ENCODE results near the gene PHLDB2.

PHLDB2 gene

DNA sequence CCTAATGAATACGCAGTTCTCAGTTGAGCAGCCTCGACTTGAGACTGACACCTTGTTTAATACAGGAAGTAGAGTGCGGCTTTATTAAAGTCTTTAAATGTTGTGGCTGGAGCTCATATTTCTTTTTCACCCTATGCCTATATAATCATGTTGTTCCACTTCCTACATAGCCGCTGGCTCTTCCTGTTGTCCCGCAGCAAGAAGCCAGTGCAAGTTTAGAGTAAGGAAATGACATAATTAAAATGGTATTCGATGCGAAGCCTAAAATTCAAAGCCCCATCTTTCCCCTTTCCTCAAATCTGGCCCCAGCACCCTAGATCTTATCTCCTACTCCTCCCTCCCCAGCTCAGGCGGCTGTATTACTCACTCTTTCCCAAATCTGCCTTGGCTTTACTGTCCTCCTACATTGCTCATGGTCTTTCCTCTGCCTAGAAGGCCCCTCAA, 7.5 kb upstream of the PHLDB2 start:
- DNase-seq (ENCODE audit: low read depth, low spot score) = no peak

- DNase-seq (ENCODE audit: low read depth, low spot score) = no peak
Observed at GRCh38 chr3:111852540-111852939, 6.5 kb upstream of the PHLDB2 start.

GRCh38 chr3:111853068-111853467, 6.0 kb upstream of the PHLDB2 start:
- DNase-seq (ENCODE audit: low read depth, low spot score) = no peak

DNA sequence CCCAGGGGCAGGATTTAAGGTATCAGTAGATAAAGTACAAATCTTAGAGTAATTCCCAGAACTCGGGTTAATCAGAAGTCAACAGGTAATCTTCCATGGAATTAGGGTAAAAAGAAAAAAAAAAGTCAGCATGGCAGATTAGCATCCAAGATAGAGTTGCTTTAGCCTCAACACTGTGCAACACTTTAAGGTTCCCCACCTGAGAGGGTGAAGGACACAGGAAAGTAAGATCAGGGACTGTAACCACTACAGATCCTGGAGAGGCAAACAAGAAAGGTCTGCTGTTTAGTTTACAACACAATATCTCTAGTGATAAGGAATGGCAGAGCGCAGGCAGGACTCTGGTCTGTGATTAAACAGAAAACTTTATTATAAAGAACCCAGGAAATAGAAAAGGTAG, 4.1 kb upstream of the PHLDB2 start:
- DNase-seq (ENCODE audit: low read depth, low spot score) = no peak

GRCh38 chr3:111856501-111856900, 2.6 kb upstream of the PHLDB2 start:
- no peak for DNase-seq (ENCODE audit: low read depth, low spot score)

- no peak for DNase-seq (ENCODE audit: low read depth, low spot score)
Observed at GRCh38 chr3:111857474-111857873, 1.6 kb upstream of the PHLDB2 start.

DNA sequence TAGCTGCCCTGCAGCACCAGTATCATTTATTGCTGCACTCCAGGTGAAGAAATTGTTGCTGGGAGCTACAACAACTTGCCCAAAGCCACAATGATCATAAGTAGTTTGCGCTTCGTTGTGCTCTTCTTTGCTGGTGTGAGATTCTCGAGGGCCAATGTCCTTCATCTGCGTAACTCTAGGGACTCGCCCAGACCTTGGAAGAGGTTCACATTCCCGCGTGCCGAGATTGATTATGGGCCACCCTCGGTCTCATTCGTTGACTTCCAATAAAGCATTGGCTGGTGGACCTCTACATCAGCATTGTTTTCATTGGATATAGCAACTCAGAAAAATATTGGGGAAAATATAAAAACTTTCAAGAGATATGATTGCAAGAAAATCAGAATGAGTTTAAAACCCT, 423 bp upstream of the PHLDB2 start:
- DNase-seq (ENCODE audit: low read depth, low spot score) = no peak

DNA sequence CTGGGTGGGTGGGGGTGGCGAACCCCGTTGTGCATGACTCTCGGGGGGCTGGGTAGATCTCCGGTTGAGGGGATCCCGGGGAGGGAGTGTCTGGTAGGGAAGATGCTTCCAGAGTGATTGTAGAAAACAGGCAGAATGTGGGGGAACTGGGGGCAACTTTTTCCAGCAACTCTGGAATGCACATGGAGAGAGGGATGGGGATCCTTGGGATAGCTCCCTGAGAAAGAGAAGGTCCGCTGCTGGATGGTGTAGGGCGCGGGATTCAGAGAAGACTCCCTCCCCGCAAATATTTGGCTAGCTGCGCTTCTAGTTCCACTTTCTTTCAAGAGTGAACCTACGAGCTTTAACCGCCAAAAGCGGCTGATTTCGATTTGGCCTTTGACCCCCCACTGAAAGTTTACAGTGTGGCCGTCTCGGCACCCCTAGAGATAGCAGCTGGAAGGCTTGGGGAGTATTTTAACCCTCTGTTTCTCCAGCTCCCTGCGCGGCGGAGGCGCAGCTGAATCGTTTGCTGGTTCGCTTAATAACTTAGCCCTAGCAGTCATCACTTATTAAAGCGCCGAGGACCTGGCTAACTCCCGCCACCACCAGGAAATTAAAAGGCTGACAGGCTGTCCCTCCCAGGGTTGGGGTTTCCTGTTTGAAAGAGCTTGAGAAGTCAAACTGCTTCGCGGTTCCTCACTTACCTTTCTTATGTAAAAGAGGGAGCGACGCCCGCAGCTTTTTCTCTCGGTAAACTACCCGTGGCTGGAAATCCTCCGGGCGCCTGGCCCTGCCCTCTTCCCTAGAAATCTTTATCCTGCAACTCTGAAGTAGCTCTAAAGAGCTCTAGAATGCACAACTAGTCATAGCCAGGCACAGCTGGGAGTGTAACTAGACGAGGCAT, 1.2 kb downstream of the PHLDB2 start:
- peak; percentile 77 for DNase-seq (ENCODE audit: low read depth, low spot score)

DNA sequence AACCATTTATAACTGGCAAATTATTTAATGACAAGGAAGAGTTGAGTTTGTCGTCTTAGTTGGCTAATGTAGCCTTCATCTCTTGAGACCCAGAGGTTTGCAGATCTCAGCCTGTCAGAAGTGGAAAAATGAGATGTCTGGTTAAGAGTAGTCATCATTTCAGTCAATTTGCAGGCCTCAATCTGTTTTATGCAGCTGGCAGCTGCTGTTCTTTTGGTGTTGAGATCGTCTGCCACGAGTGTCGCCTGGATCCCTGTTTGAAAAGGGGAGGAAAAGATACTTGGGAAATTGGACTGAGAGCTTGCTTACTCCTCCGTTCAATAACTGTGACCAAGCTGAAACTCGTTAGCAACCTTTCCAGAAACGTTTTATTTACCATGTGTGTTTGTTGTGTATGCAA, 2.3 kb downstream of the PHLDB2 start:
- DNase-seq (ENCODE audit: low read depth, low spot score) = no peak

- no peak for DNase-seq (ENCODE audit: low read depth, low spot score)
Observed at GRCh38 chr3:111862415-111862814, 3.4 kb downstream of the PHLDB2 start.

GRCh38 chr3:111862974-111863373, 3.9 kb downstream of the PHLDB2 start:
- DNase-seq (ENCODE audit: low read depth, low spot score) = no peak

- DNase-seq (ENCODE audit: low read depth, low spot score) = no peak
Observed at GRCh38 chr3:111863942-111864694, 5.1 kb downstream of the PHLDB2 start.

GRCh38 chr3:111864821-111865656, 6.0 kb downstream of the PHLDB2 start:
- DNase-seq (ENCODE audit: low read depth, low spot score) = no peak

DNA sequence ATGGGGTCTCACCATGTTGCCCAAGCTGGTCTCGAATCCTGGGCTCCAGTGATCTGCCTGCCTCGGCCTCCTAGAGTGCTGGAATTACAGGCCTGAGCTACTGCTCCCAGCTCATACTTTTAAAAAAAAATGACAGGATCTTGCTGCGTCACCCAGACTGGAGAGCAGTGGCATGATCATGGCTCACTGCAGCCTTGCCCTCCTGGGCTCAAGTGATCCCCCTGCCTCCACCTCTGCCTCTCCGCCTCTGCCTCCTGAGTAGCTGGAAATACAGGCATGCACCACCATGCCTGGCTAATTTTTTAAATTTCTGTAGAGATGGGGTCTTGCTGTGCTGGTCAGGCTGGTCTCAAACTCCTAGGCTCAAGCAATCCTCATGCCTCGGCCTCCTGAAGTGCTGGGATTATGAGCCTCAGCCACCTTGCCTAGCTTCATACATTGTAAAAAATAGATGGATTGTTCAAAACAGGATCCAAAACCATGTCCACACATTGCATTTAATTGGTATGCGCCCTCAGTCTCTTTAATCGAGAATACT, 8.9 kb downstream of the PHLDB2 start:
- DNase-seq (ENCODE audit: low read depth, low spot score) = no peak

DNA sequence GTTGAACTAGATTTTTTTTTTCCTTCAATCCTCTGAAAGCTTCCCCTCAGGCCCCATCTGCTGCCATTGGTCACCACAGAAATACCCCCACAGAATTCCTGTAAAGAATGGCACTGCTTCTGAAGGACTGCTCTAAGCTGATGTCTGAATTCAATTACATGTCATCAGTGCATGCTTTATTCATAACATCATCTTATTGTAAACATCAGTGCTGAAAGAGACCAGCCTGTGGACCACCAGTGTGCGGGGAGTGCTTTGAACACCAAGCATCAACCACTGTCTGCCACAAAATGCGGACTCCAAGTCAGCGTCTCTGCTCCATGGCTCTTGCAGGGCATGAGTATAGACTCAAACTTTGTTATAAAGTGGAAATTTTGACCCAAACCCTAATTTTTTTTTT, 11.6 kb downstream of the PHLDB2 start:
- no peak for DNase-seq (ENCODE audit: low read depth, low spot score)

DNA sequence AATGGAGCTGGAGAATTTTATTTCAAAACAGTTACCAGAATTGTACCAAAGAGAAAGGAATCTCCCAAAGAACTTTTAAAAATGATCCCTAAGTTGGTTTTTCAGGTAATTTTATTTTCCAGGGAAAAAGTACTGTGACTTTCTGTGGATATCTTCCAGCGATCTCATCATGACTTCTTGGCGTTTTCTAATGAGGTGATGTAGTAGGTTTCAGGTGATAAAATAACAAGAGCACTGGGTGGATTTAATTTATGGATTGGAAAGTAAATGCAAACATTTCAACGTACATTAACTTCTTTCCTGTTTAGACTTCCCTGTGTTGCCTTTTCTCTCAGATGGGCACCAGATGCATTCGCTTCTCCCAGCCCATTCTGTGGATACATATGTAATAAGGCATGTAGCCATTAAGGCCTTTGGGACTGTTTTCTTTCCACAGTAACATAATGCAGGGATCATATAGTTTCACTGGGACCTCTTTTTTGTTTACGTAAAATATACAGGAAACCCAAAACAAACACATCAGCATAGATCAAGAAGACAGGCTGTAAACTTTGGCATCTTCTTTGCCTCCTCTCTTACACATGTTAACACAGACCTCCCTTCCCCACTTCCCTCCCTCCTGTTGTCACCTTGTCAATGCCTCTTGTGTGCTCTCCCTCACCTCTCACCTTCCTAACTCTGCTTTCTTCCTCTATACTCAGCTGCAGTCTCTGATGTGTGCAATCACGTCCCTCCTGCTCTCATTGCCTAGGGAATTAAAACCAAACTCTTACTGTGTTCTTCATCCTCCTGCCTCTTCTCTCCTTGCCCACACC, 13.0 kb downstream of the PHLDB2 start:
- DNase-seq (ENCODE audit: low read depth, low spot score) = no peak

DNA sequence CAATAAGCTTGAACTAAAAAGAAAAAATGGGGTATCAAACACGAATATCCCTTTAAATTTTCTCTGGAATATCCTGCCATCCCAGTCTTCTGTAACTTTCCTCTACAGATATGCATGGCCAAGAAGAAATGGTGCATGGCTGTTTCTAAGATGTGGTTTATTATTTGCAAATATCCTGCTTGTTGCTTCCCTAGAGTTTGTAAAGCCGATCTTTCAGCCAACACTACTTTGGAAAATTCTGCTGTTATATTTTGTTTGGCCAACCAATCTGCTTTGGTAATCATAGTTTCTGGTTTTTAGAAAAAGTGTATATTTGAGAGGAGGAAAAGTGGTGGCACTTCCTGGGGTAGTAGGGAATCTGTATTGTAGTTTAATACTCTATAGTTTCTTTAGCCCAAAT, 13.9 kb downstream of the PHLDB2 start:
- no peak for DNase-seq (ENCODE audit: low read depth, low spot score)

DNA sequence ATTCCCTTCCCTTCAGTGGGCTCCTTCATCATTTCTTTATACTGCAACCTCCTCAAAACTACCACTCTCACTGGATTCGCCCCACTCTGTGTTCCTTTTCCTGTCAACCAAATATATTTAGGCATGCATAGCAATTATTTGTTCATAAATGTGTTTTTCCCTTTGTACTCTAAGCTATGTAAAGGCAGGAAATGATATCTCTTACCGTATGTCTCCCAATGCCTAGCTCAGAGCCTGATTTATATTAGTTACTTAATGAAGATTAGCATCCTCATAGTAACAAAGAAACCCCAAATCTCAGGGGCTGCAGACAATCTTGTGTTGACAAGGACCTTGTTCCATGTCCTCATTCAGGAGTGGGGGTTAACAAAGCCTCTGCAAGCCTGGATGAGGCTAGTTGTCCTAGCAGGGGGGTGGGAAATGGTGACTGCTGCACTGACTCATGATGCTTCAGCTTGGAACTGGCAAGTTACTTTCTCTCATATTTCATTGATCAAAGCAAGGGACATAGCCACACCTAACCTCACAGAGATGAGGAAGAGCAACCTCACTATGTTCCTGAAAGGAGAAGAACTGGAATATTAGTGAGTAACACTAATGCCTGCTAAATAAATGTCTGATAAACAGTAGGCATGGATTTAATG, 15.2 kb downstream of the PHLDB2 start:
- DNase-seq (ENCODE audit: low read depth, low spot score) = no peak

GRCh38 chr3:111881480-111881879, 22.4 kb downstream of the PHLDB2 start:
- DNase-seq (ENCODE audit: low read depth, low spot score) = no peak

- no peak for DNase-seq (ENCODE audit: low read depth, low spot score)
Observed at GRCh38 chr3:111882194-111882593, 23.1 kb downstream of the PHLDB2 start.

Data from smooth muscle cell of the brain vasculature (primary cell).